Right cardiac atrium (tissue), 5 donors: ENCODE measurements around the gene RTN4RL1. TPM values are rescaled to one million over a fixed set of nuclear protein-coding genes. Genes with fewer than 3 reads are reported as not detected.
"Not testable (repeated sequence)": the region's sequence is repeated elsewhere in the genome, so short reads cannot be mapped to it uniquely, and the experiment has no call there.

Source experiments
- ATAC-seq, 2 donors: fragments of 200-7000 bp; cut with Tn5 transposase; one replicate each; pipeline versions ENCODE4 v1.8.0 to v1.9.1; 2020; ENCODE audit warnings: moderate library complexity in 2 of 2, mild to moderate bottlenecking in 1 of 2
- DNase-seq, 3 donors: peaks; one replicate each; pipeline ENCODE4 v3.0.0-alpha.2; 2020
- H3K27ac ChIP-seq: one replicate; pipeline ENCODE4 v1.5.1; 2013; ENCODE audit warnings: mild to moderate bottlenecking, low read length, control low read depth, moderate library complexity
- H3K27me3 ChIP-seq: one replicate; pipeline ENCODE4 v1.6.1; 2013; ENCODE audit not compliant: control insufficient read depth, insufficient read depth
- H3K4me1 ChIP-seq: one replicate; pipeline ENCODE4 v1.6.1; 2013; ENCODE audit warnings: low read length; ENCODE audit not compliant: control insufficient read depth, insufficient read depth
- H3K4me3 ChIP-seq: one replicate; pipeline ENCODE4 v1.5.1; 2013; ENCODE audit warnings: low read length, control low read depth
- H3K9me3 ChIP-seq: one replicate; pipeline ENCODE4 v1.6.1; 2013; ENCODE audit warnings: low read length; ENCODE audit not compliant: control insufficient read depth
- WGBS: extraction: QIAGEN DNeasy Blood & Tissue Kit; methylation state at CpG from one replicate; pipeline ENCODE4 v1.1.7; 2013; 5-methylcytosine and 5-hydroxymethylcytosine counted together
- intact Hi-C, 4 donors: fragments of 100-400 bp; cut with DNase I; formaldehyde crosslinking; loops; one replicate each; pipeline versions ENCODE4 v1.11.0 to v1.14.0; 2022 to 2023
- polyA plus RNA-seq: library from polyadenylated mRNA; stranded (reverse); fragments of 200-250 nt; gene quantifications from one replicate; pipeline ENCODE4 v1.2.3, GENCODE V29; 2013
- total RNA-seq, 4 donors: library from RNA; stranded (reverse); fragmentation: NEBNext Ultra II Directional; extraction: Animal tissue kit (Norgen Biotek cat#: 25700); gene quantifications; one replicate each; pipeline ENCODE4 v1.2.1, GENCODE V29; 2021
- donor health status: healthy with polysubstance abuse.
- donor health status: DM: no; HTN: yes; CAD: no.
- donor health status: DM: no; HTN: no; CAD: no.
- donor health status: DM: no; HTN: yes; CAD: no; lungs with severe emphysema.
- donor health status: DM: yes; HTN: yes; CAD: no.

Gene RTN4RL1
- total and polyA plus RNA-seq, 5 donors: 3.9 to 5.7 (median 4.4) TPM

DNA sequence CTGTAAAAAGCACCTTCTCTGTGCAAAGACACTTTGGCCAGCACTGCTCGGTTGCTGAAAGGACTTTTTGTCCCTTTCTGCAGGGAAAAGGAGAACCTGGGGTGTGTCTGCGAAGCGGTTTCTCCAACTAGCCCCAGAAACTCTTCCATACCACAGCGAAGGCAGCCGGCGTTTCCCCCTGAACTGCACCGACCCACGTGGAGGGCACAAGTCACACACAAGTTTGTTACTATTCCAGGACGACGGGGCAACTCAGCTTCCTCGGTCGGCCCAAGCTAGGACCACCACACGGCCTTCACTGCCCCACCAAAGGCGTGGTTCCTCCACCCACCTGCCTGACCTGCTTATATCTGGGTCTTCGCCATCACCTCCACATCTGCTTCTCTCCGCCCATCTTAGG is 1.9 kb downstream of the RTN4RL1 start:
- Histone ChIP-seq H3K27ac (no peak overlapping the region), H3K27me3 (no peaks in the 10 kb centered on the region), H3K9me3 (no peaks in the 10 kb centered on the region), H3K4me3 (no peak overlapping the region), H3K4me1 (no peaks in the 10 kb centered on the region)
- ATAC-seq (no peak), DNase-seq (peak in 1 of 3 donors; percentile 28)
- intact Hi-C loops: loop anchor here in 1 of 4 donors (10.0 kb wide), 1 partner anchor 48 kb away; no protein-coding TSS in a partner anchor
- WGBS: 59% methylated on average over 16 of the region's 16 CpGs

- Histone ChIP-seq H3K27ac (no peak overlapping the region), H3K27me3 (no peaks in the 10 kb centered on the region), H3K4me1 (no peaks in the 10 kb centered on the region), H3K9me3 (no peaks in the 10 kb centered on the region), H3K4me3 (no peak overlapping the region)
- intact Hi-C loops: loop anchor here in 1 of 4 donors (10.0 kb wide), 1 partner anchor 48 kb away; no protein-coding TSS in a partner anchor
- no peak for ATAC-seq
- DNase-seq: peak in 1 of 3 donors; percentile 38
- 77% methylated on average over 15 of the region's 15 CpGs for WGBS
Observed at GRCh38 chr17:2022647-2023240, 2.4 kb downstream of the RTN4RL1 start.

DNA sequence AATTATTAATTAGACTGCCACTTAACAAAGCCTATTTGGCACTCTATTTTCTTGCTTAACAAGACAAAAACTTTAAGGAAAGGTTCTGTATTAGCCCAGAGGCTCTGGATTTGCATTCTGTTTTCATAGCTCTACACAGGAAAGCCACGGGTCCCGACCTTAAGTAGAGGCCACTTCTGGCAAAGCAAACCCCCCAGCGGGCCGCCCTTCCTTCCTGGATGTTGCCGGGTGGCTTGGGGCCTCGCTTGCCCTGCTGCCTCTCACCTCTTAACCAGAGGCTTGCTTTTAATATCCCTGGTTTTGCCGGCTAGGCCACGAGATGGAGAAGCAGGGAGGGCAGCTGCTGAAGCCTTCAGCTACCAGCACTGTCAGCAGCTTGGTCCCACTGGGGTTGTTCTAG is 4.4 kb downstream of the RTN4RL1 start:
- no peaks in the 10 kb centered on the region for H3K4me1 ChIP-seq
- peak; percentile 55 to 80 (median 79) for DNase-seq
- H3K9me3 ChIP-seq: no peaks in the 10 kb centered on the region
- no peak overlapping the region for H3K4me3 ChIP-seq
- WGBS: 42% methylated on average over 8 of the region's 8 CpGs
- intact Hi-C loops: loop anchor here in 1 of 4 donors (10.0 kb wide), 1 partner anchor 46 kb away; no protein-coding TSS in a partner anchor
- no peak overlapping the region for H3K27ac ChIP-seq
- peak in 1 of 2 donors; percentile 58 for ATAC-seq
- H3K27me3 ChIP-seq: no peaks in the 10 kb centered on the region

- intact Hi-C loops: loop anchor here in 1 of 4 donors (10.0 kb wide), 1 partner anchor 45 kb away; no protein-coding TSS in a partner anchor
- no peak overlapping the region for H3K4me3 ChIP-seq
- no peaks in the 10 kb centered on the region for H3K27me3 ChIP-seq
- 77% methylated on average over 8 of the region's 8 CpGs for WGBS
- H3K4me1 ChIP-seq: no peaks in the 10 kb centered on the region
- DNase-seq: peak in 1 of 3 donors; percentile 13
- H3K9me3 ChIP-seq: no peaks in the 10 kb centered on the region
- no peak overlapping the region for H3K27ac ChIP-seq
- no peak for ATAC-seq
Observed at GRCh38 chr17:2019723-2020122, 5.4 kb downstream of the RTN4RL1 start.

GRCh38 chr17:2018716-2019510 is 6.2 kb downstream of the RTN4RL1 start:
- Histone ChIP-seq H3K27me3 (no peaks in the 10 kb centered on the region), H3K4me3 (no peak overlapping the region), H3K27ac (no peak overlapping the region), H3K4me1 (no peaks in the 10 kb centered on the region), H3K9me3 (no peaks in the 10 kb centered on the region)
- ATAC-seq: no peak
- peak in 1 of 3 donors; percentile 15 for DNase-seq
- intact Hi-C loops: no loop called here
- WGBS: 76% methylated on average over 24 of the region's 24 CpGs

GRCh38 chr17:2017274-2017941 is 7.7 kb downstream of the RTN4RL1 start:
- intact Hi-C loops: no loop called here
- WGBS: 87% methylated on average over 19 of the region's 19 CpGs
- no peak for DNase-seq
- no peaks in the 10 kb centered on the region for H3K27me3 ChIP-seq
- H3K9me3 ChIP-seq: no peaks in the 10 kb centered on the region
- H3K4me1 ChIP-seq: no peaks in the 10 kb centered on the region
- no peak overlapping the region for H3K27ac ChIP-seq
- no peak overlapping the region for H3K4me3 ChIP-seq
- ATAC-seq: no peak

- Histone ChIP-seq H3K4me3 (no peak overlapping the region), H3K27ac (no peak overlapping the region), H3K9me3 (no peaks in the 10 kb centered on the region), H3K27me3 (no peaks in the 10 kb centered on the region), H3K4me1 (peaks cover 3% of the 10 kb centered on the region)
- ATAC-seq: no peak
- intact Hi-C loops: no loop called here
- 90% methylated on average over 20 of the region's 20 CpGs for WGBS
- DNase-seq: peak in 1 of 3 donors; percentile 24
Observed at GRCh38 chr17:2016494-2016893, 8.6 kb downstream of the RTN4RL1 start.

GRCh38 chr17:2015314-2015713 is 9.8 kb downstream of the RTN4RL1 start:
- ATAC-seq (no peak), DNase-seq (peak in 1 of 3 donors; percentile 20)
- intact Hi-C loops: no loop called here
- H3K4me3 ChIP-seq: no peak overlapping the region
- H3K4me1 ChIP-seq: peaks cover 3% of the 10 kb centered on the region
- no peaks in the 10 kb centered on the region for H3K9me3 ChIP-seq
- H3K27me3 ChIP-seq: no peaks in the 10 kb centered on the region
- H3K27ac ChIP-seq: no peak overlapping the region
- WGBS: 77% methylated on average over 14 of the region's 14 CpGs

DNA sequence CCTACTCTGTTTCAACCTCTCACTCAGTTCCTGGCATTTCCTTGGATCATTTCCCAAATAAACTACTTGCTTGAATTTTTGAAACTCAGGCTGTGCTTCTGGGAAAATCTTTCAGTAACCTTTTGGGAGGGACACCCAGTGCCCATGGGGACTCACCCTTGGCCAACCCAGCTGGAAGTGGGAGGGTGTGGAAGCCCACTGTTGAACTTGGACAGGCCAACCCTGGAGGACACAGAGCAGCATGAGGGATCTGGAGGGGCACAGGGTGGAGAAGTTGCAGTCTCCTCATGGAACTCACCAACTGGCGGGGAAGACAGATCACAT is 11.2 kb downstream of the RTN4RL1 start:
- Histone ChIP-seq H3K27ac (no peak overlapping the region), H3K4me3 (no peak overlapping the region), H3K9me3 (no peaks in the 10 kb centered on the region), H3K27me3 (no peaks in the 10 kb centered on the region), H3K4me1 (peaks cover 3% of the 10 kb centered on the region)
- intact Hi-C loops: no loop called here
- DNase-seq: no peak
- ATAC-seq: peak; percentile 46 to 55
- WGBS: 100% methylated on average over 1 of the region's 1 CpG

- H3K27me3 ChIP-seq, DNase-seq, H3K4me3 ChIP-seq, H3K27ac ChIP-seq, H3K9me3 ChIP-seq, H3K4me1 ChIP-seq, intact Hi-C loops: not testable (repeated sequence)
- ATAC-seq: peak in 1 of 2 donors; percentile 5
- WGBS: 96% methylated on average over 6 of the region's 6 CpGs
Observed at GRCh38 chr17:2013220-2013993, 11.7 kb downstream of the RTN4RL1 start.
